Measurements from ENCODE around the gene CACNG4.

DNA sequence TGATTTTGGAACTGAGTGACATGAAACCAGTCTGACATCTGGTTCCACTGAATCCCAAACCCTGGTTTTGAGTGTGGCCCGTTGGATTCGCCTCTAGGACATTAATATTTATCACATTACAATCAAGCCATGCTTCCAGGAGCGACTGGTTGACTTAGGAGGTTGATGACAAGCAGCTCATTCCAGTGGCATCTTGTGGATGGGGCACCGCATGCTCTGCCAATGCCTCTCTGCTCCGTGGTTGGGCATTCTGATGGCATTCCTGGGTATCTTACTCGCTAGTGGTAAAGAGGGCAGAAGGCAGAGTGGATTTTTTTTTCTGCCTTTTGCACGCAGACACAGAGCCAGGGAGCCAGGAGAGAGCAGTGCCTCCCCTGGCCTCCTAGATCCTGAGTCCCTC lies 31.4 kb downstream of the CACNG4 start:
- TF ChIP-seq, protein P1, sequence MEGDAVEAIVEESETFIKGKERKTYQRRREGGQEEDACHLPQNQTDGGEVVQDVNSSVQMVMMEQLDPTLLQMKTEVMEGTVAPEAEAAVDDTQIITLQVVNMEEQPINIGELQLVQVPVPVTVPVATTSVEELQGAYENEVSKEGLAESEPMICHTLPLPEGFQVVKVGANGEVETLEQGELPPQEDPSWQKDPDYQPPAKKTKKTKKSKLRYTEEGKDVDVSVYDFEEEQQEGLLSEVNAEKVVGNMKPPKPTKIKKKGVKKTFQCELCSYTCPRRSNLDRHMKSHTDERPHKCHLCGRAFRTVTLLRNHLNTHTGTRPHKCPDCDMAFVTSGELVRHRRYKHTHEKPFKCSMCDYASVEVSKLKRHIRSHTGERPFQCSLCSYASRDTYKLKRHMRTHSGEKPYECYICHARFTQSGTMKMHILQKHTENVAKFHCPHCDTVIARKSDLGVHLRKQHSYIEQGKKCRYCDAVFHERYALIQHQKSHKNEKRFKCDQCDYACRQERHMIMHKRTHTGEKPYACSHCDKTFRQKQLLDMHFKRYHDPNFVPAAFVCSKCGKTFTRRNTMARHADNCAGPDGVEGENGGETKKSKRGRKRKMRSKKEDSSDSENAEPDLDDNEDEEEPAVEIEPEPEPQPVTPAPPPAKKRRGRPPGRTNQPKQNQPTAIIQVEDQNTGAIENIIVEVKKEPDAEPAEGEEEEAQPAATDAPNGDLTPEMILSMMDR (conservative IDR thresholded peaks at IDR 0.05; ENCODE audit: low read length) = no peak
- TF ChIP-seq EZH2phosphoT487 (IDR thresholded peaks at IDR 0.05; ENCODE audit: borderline replicate concordance) = no peak
